ENCODE data around the gene ASTN2.

ASTN2 gene

DNA sequence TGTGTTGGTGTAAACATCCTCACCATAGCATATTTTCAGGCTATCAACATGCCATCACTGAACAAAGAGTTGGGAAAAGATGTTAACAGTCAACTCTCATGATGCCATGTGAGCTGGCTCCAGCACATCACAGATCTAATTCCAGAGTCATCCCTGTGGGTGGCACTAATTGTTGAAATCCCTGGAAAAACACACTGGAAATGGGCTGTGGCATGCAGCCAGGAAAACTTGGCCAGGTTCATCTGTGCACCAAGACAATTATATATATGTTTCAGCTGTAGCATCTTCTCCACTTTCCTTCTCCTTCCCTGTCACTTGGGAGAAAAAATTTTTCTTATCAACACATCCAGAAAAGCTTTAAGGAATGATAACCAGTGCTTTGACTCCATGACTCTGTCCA is 414.0 kb downstream of the ASTN2 start:
- no peak for DNase-seq

DNA sequence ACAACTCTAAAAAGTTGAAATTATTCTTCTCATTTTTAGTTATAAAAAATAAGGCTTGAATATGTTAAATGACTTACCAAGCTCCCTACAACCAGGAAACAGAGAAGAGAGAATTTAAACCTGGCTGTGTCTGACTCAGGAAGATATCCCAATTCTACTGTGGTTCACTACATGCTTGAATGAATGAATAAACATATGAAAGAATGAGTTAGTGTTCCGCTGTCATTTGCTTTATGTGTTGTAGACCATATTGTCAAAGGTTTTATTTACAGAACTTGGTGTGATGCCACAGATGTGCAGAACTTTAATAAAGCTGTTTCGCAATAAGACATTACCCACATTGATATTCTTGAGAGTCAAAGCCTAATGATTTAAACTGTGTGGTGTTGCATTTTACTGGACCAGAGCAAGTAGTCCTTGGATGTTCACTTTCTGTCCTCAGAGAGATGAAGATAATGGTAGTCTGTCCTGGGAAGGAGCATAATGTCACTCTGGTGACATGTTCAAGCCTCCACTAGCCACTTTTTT is 414.6 kb downstream of the ASTN2 start:
- no peak for DNase-seq

DNA sequence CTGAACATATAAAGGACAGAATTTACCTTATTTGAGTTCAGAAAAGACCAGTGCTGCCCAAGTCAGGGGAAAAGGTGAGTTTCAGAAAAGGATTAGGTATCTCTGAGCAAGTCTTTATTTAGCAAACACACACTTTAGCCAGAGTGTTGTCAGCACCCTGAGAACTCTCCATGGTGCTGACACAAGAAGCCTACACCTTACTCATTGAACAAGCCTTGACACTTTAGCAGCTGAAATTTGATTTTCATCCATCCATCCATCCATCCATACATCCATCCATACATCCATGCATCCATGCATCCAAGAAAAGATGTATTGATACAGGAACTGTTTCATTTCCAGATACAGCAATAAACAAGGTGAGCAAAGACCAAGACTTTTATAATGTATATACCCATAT is 416.6 kb downstream of the ASTN2 start:
- DNase-seq = no peak

DNA sequence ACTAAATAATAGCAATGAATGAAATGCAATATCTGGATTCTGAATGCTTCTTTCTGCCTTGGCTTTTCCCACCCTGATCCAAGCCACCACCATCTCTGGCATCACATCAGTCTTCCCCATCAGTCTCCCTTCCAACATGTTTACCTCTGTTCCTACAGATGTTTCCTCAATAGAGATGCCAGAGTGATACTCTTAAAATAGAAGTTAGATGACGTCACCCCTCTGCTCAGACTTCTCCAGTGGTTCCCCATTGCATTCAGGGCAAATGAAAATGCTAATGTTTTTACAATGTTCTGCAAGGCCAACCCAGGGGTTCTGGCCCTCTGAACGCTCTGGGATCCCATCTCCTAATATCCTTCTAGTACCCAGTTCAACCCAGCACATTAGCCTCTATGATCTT is 422.0 kb downstream of the ASTN2 start:
- DNase-seq = no peak

DNA sequence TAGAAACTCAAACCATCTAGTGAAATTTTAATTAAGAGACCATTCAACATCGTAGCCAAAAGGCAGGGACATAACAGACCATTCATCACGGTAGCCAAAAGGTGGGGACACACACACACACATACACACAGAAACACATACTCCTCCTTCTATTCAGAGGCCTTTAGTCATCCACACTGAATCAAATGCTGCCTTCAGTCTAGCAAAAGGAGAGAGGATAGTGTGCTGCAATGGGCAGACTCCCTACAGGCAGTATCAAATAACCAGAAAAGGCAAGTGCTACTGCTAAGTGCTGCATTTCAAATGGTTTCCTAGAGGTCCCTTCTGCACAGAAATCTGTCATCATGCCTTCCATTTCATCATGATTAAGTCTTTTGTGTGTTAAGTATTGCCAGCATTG is 423.8 kb downstream of the ASTN2 start:
- no peak for DNase-seq

DNA sequence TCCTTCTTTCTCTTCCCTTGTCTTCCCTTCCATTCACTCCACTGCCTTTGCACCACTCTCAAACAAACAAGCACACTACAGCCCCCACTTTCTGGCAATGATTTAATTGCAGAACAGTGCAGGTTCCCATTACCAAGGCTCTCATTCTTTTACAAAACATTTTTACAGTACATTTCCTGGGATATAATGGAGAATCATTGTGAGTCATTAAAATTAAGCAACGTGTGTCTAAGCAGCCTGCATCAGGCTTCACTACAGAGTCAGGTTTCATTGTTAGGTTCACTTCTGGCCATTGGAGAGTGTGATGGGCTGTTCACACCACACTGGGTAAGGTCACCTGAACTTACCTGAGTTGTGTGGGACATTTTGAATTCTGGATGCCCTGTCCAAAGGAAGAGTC is 424.3 kb downstream of the ASTN2 start:
- DNase-seq = no peak

DNA sequence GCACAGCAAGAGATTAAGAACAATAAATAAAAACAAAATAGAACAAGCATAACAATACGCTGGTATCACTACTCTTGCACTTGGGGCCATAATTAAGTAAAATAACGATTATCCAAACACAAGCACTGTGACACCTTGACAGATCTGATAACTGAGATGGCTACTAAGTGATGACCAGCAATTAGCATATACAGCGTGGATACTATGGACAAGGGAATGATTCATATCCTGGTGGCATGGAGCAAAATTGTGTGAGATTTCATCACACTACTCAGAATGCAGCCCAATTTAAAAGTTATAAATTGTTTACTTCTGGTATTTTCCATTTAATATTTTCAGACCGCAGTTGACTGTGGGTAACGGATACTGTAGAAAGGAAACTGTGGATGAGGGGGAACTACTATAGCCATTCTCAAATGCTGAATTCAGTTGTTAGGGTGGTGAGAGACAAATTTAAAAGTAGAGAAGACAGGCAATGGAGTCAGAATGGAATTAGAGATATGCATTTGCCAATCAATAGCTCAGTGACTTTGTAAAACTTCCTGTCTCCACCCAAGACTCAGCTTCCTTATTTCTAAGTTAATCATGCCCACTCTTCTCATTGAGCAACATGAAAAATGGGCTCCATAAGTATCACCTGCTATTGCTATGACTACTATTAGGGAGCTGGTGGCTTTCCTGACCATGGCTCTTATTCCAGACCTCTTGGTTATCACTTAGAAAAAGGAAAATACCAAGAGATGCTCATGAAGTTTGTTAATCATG is 427.0 kb downstream of the ASTN2 start:
- DNase-seq = no peak

DNA sequence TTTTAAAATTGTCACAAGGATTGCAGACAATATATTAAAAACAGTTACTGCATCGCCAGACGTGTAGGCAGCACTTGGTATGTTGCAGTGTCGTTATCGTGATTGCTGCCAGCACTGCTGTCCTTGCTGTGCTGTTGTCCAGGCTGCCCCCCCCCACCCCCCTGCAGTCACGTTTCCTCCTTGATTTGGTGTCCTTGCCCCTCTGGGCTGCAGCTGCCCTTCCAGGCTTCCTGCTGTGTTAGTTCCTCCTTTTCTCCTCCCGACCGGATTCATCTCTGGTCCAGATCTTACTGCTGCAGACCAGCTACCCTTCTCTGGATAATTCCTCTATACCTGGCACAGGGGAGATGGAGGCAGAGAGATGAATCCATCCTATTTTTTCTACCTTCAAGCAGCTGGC is 428.8 kb downstream of the ASTN2 start:
- DNase-seq = no peak

DNA sequence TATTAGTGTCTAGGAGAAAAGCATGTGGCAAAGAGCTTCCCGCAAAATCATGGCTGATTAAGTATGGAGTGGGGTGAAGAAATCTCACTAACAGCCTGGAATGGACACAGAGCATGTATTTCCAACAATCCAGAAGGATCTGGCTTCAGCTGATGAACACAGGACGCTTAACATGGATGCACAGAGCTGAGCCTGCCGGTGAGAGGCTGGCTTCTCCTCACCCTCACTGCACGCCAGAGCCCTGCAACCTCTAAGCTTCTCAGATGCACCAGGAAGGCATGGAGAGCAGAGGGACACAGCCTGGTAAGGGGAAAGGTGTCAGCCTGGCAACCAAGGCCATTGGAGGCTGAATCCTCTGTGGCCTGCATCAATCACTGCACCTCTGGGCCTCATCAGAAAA is 429.3 kb downstream of the ASTN2 start:
- no peak for DNase-seq

DNA sequence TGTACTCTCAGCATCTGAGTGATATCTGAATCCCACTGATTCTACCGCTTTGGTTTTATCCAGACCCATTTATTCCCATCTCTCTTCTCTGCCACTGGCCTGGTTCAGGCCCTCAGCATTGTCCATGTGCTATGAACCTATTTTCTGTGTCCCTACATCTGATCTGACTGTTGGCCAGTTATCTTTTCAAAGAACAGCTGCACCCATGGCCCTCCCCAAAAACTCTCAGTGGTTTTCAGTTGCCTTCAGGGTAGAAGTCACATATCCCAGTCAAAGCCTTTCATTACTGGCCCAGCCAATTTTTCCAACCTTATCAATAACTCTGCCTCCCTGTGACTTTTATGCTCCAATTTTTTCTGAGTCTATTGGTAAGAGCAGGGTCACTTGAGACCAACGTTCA is 430.7 kb downstream of the ASTN2 start:
- DNase-seq = no peak

DNA sequence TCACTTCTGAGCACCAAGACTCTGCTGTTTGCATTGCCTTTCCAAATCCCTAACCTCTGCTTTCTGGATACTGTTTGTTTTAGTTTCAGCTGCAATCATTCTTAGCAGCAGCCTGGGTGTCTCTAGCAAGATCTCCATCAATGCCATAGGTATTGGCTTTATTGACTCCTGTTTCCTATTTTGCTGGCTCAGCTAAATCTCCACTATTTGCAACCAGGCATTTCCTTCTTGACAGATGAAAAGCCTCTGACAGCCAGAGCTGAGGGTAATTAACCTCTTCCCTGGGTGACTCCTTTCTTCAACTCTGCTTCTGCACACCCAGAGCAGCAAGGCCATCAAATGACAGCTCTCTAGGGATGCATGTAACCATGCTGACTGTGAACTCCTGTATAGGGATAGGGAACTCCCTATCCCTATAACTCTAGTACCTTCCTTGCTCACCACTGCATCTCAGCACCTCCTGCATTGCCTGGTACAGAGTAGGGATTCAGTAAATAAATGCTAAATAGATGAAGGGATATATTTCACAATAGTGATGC is 434.2 kb downstream of the ASTN2 start:
- no peak for DNase-seq

DNA sequence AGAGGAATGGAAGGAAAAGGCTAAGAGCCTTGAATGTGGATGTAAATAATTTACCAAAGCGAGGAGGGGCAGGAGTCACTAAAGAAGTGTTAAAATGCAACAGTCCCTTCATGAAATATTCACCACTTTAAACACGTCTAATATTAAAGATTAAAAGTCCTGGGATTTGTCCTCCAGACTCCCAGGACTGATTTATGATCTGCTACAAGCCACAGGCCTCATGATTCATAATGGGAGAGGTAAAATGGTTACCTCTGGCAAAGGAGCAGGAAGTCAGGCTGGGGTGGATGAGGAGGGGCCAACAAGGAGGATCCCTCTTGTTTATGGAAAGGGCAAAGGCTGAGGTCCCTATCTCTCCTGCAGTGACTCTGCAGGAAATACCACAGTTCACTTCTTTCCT is 435.4 kb downstream of the ASTN2 start:
- no peak for DNase-seq

DNA sequence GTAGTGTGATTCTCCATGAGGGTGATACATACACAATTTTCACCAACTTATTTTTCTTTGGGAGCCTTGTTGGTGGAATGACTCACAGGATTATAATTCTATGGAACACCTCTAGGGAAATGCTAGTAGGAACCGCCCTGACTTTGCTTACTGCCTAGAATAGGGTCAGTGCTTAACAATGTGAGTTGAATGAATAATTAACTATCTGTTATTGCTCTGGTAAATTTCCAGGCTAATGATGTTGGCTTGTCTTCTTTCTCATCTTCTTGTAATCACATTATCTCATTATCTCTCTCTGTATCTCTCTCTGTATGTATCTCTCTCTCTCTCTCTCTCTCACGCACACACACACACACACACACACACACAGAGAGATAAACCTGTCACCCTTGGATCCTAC is 436.7 kb downstream of the ASTN2 start:
- DNase-seq = no peak

DNA sequence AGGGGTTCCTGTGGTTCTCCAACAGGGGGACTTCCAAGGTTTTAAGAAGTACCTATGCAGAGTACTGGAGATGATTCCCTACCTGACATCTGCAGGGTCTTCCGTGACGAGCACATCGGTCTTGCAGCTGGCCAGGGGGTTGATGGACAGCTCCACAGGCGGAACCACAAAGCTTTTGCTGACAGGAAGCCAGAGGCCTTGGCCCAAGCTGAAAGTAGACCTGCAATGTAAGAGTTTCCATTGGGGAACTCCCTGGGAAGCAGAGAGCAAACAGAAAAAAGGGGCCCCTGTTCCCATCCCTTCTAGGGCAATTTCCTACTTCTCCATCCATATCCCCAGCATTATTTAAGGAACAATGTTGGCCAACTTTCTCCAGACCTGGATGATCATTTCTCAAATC is 439.7 kb downstream of the ASTN2 start:
- DNase-seq = no peak

DNA sequence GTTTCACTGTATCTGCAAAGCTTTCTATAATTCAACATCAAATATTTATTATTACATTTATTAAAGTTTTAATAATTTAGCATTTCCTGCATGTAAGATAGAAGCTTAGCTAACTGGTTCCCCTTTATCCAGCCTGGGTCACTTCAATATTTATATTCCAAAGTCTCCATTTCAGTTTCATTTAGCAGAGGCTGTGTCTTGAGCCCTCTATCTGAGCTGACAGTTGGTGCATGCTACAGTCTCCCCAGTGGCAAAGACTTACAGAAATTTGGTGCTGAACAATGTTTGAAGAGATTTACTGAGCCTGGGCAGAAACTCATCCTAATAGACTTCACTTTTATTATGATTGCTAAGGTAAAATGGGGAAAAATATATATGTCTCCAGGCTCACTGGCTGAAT is 448.7 kb downstream of the ASTN2 start:
- no peak for DNase-seq

DNA sequence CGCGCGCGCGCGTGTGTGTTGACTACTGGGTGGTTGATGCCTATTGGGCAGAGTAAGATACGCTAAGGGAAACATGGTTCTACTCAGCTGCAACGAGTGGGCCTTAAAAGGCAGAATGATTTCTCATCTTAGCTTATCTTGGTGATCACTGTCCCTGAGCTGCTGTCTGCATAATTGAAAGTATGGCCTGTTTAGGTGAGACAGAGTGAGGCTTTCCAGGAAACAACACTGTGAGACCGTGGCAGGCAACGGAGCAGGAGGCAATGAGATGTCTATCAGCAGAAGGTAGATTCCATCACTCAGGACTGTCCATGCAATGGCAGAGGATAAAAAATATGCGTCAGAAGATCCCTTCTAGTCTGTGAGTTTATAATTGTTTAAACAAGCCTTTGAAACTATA is 450.6 kb downstream of the ASTN2 start:
- no peak for DNase-seq

DNA sequence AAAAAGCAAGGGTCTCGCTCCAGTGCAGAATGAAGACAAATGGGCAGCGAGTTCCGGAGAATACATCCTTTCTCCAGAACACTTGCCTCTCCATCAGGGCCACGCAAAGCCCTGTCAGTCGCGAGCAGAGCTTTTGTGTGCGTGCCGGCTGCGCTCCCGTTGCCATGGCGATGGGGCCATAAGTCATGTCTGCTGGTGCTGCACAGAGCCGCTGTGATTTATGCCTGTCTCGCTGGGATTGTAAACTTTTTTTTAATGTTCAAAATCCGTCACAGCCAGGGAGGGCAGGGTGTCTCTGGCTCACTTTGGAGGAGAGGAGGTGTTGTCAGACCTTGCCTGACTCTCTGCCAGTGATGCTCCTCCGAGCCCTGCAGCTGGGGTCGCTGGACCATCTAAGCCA is 455.0 kb downstream of the ASTN2 start:
- DNase-seq = no peak

DNA sequence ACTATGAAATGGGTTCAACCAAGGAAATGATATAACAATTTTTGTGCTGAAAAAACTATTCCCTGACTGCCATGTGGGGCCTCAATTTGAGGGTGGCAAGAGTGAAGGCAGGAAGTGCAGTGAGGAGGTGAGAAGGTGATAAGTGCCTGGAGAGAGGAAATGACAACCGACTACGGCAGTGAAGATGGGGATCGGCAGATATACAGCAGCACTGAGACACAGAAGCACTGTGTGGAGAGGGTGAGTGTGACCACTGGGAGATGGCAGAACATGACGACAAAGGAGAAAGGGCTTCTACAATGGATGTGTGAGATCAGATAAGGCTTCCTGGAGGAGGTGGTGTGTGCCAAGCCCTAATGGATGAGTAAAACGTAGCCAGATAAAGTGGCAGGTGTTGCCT is 456.0 kb downstream of the ASTN2 start:
- DNase-seq = no peak

DNA sequence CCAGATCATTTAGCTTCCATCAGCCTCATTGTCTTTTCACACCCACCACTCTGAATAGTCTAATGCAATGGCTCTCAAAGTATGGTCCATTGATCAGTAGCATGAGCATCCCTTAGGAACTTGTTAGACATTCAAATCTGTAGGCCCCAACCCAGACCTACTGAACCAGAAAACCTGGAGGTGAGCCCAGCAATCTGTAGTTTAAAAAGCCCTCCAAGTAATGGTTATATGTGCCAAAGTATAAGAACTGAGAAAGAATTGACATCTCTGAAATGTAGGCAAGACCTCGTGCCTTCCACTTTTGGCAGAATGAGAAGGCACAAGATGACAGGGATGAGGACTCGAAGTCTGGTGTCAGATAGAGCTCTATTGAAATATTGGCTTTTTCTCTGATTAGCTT is 460.1 kb downstream of the ASTN2 start:
- DNase-seq = no peak

DNA sequence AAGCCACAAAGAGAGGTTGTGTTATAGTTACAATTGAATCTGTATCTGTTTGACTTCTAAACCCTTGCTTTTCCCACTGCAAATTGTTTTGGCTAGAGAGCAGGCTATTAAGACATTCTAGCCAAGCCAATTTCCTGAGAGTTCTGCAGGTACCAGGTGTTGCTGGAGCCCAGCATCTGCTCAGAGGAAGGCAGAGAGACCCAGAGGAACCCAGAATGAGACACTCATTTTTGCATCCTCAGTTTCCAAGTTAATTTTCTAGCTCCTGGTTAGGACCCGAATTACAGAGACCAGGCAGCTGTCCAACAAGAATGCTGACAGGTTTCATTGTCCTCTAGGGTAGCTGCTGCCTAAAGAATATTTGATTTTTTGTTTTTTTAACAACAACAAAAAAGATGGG is 461.6 kb downstream of the ASTN2 start:
- DNase-seq = no peak

DNA sequence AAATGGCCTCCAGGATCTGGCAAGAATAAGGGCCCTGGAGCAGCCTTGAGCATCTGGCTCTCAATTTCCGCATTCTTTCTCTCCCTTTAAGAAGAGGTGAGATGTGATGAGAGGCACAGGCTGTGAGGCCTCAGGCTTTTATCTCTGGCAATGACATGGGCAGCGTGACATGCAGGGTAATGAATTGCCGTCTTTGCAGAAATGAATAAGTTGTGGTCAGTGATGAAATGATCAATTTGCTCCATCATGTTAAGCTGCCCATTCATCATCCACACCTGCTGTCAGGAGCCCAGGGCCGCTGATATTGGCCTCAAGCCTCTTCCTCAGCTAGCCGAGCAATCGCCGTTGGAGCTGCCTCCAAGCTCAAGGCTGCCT is 462.4 kb downstream of the ASTN2 start:
- no peak for DNase-seq

DNA sequence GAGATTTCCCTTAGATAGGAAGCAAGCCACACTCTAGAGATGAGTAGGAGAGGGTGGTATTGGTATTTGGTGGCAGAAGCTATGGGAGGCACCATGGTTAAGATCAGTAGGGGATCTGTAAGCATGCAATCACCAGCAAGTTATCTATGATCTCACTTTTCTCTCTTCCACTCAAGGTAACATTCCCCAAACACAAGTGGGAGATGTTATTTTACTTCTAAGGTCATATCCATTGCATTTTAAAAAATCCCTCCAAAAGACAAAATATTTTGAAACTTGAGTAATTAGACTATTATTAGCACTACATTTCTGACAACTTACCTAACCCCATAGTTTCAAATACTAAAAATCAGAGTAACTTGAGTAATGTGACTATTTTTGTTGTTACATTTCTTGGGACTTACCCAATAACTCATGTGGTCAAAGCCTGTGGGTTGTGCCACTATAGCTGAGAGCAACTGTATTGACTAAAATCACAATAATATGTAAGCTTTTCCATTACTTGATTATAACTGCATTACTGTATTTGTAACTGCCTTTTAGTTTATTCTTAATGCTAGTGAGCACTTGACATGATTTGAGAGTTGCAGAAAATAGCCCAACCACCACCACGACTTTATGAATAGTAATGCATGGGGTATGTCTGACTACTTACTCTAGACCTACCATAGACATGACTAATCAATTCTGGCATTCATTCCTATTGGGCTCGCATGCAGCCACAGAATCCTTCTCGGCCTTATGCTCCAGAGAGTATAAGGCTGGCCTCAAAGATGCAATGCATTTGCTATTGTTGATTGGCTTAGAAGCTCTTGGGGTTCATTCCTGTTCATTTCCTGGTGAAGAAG is 463.0 kb downstream of the ASTN2 start:
- no peak for DNase-seq

DNA sequence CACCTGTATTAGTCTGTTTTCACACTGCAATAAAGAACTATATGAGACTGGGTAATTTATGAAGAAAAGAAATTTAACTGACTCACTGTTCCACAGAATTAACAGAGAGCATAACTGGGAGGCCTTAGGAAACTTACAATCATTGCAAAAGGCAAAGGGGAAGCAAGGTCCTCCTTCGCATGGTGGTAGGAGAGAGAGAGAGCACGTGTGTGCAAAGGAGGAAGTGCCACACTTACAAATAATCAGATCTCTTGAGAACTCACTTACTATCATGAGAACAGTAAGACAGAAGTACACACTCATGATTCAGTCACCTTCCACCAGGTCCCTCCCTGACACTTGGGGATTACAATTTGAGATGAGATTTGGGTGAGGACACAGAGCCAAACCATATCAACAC is 469.0 kb downstream of the ASTN2 start:
- DNase-seq = no peak

Data from effector CD4-positive, alpha-beta T cell (primary cell).